Activated naive CD4-positive, alpha-beta T cell treated with anti-CD3 and anti-CD28 coated beads, Interleukin-2, amount 10 ng/mL, durations not matched to agents 7 days and 5 days (primary cell): ENCODE data around the gene STK40.

Experiments
- CTCF ChIA-PET: fragments of 350-600 bp; sonication (Branson Sonifier 250); formaldehyde crosslinking; loops from one replicate; lab custom pipeline; 2021; ENCODE audit warnings: antibody characterized with exemption; lab: Charles Lee
- DNase-seq: peaks from one replicate; pipeline ENCODE4 v3.0.0-alpha.2; 2020
- H3K27ac Mint-ChIP-seq: one replicate; pipeline ENCODE4 v1.8.0; 2021; ENCODE audit warnings: mild to moderate bottlenecking, moderate library complexity, mixed read lengths
- H3K27me3 Mint-ChIP-seq: one replicate; pipeline ENCODE4 v1.8.0; 2021; ENCODE audit warnings: mild to moderate bottlenecking, mixed read lengths
- H3K36me3 Mint-ChIP-seq: one replicate; pipeline ENCODE4 v1.8.0; 2021; ENCODE audit warnings: mixed read lengths
- H3K4me1 Mint-ChIP-seq: one replicate; pipeline ENCODE4 v1.8.0; 2021; ENCODE audit warnings: mixed read lengths
- H3K4me3 Mint-ChIP-seq: one replicate; pipeline ENCODE4 v1.8.0; 2021; ENCODE audit warnings: mild to moderate bottlenecking, moderate library complexity, mixed read lengths
- H3K9me3 Mint-ChIP-seq: one replicate; pipeline ENCODE4 v1.8.0; 2021; ENCODE audit warnings: mixed read lengths

STK40 gene

GRCh38 chr1:36322786-36323635 lies 62.7 kb downstream of the STK40 start:
- Mint-ChIP-seq H3K9me3 (no peaks in the 10 kb centered on the region), H3K27me3 (peaks cover 62% of the 10 kb centered on the region), H3K4me1 (peaks cover 44% of the 10 kb centered on the region), H3K27ac (no peak overlapping the region), H3K36me3 (peaks cover 7% of the 10 kb centered on the region), H3K4me3 (peak overlapping the region; percentile 69)
- CTCF ChIA-PET, result interaction anchor here (0.6 to 1.8 kb wide), 5 partner anchors 20 to 173 kb away, joined by 3 to 5 read pairs (median 3); partner anchors contain the start of gene TRAPPC3
- DNase-seq, result peak; percentile 61

DNA sequence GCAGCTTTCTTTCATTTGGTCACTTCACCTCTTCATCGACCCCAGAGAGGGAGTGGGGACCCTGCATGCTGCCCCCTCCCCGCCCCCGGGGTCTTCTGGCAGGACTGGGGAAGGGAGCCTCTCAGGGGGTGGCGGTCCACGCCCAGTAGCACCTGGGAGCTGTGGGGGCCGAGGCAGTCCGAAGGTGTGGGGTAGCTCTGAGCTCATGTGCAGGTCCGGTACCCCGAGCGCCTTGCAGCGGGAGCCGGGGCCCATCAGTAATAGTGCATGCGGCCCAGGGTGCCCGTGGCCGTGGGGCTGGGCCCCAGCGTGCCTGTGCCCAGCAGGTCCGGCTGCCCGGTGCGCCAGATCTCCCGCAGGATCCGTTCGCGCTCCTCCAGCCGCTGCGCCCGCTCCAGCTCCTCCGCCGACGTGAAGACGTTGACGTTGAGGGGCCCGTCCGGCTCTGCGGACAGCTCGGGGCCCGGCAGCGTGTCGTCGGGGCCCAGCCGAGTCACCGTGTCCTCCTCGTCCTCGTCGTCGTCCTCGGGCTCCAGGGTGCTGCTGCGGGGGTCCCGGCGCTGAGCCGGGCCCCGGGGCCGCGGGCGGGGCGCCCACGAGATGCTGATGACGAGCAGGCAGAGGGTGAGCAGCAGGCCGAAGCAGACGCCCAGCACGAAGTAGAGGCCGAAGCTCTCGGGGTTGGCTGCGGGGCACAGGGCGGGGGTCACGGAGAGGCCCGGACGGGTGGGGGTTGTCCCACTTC lies 63.5 kb downstream of the STK40 start:
- Mint-ChIP-seq H3K9me3 (no peaks in the 10 kb centered on the region), H3K4me1 (peaks cover 38% of the 10 kb centered on the region), H3K4me3 (peak overlapping the region; percentile 69), H3K36me3 (peaks cover 7% of the 10 kb centered on the region), H3K27me3 (peaks cover 55% of the 10 kb centered on the region), H3K27ac (no peak overlapping the region)
- DNase-seq, result no peak
- CTCF ChIA-PET, result interaction anchor here (1.5 kb wide), 1 partner anchor 65 kb away, joined by 3 read pairs; no protein-coding TSS in a partner anchor

DNA sequence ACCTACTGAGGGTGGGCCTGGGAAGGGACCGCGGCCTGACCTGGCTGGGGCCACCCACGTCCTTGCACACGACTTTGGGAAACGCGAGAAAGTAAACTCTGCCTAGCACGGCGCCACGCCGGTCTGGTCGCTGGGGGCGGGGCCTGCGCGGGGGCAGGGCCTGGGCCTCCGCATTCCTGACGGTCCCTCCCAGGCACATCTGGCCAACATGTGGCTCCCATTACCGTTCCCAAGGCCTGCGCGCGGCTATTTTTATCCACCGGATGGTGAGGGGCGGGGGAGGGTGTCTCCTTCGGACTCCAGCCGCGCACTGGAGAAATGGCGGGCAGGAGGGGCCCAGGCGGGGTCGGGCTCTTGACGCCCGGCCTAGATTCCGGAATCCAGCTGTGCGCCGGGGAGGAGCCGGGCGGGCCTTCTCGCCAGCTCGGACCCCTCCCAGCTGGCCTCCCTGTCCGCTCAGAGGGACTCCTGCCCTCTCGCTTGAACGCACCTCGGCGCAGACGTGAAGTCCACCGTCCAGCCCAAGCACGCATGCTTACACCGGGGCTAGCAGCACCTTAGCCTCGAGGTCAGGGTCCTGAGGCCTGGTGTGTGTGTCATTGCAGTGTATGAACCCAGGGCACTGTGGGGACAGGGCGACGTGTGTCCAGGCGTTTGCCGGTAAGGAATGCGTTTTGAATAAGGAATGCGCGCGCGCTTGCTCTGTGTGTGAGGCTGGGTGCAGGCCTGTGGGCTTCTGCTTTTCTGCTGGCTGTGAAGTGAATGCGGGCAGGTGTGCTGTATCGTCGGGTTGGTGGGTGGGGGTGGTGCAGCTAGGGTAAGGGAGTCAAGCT lies 64.4 kb downstream of the STK40 start:
- Mint-ChIP-seq H3K9me3 (no peaks in the 10 kb centered on the region), H3K27me3 (peaks cover 48% of the 10 kb centered on the region), H3K4me3 (peak overlapping the region; percentile 38), H3K36me3 (peaks cover 7% of the 10 kb centered on the region), H3K4me1 (peaks cover 29% of the 10 kb centered on the region), H3K27ac (no peak overlapping the region)
- CTCF ChIA-PET, result interaction anchor here (1.5 kb wide), 2 partner anchors 15 to 66 kb away, joined by 3 read pairs; partner anchors contain the start of gene SH3D21
- peak; percentile 45 for DNase-seq

DNA sequence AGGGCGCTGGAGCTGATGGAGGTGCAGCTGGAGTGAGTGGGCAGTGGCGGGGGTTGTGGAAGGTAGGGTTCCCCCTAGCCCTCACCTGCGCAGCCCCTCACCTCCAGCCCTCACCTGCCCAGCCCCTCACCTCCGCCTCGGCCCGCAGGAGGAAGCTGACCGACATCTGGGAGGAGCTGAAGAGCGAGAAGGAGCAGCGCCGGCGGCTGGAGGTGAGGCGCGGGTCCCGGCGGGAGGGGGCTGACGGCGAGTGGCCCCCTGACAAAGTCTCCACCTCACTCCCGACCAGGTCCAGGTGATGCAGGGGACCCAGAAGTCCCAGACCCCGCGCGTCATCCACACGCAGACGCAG lies 65.0 kb downstream of the STK40 start:
- H3K4me3 Mint-ChIP-seq, result peak overlapping the region; percentile 26
- peak overlapping the region; percentile 19 for H3K27ac Mint-ChIP-seq
- CTCF ChIA-PET, result interaction anchor here (1.5 kb wide), 1 partner anchor 14 kb away, joined by 3 read pairs; the partner anchor contains the start of gene SH3D21

GRCh38 chr1:36320291-36320761 lies 65.4 kb downstream of the STK40 start:
- Mint-ChIP-seq H3K27me3 (peaks cover 38% of the 10 kb centered on the region), H3K27ac (peak overlapping the region; percentile 19), H3K4me1 (peaks cover 29% of the 10 kb centered on the region), H3K36me3 (peaks cover 10% of the 10 kb centered on the region), H3K4me3 (peak overlapping the region; percentile 26), H3K9me3 (no peaks in the 10 kb centered on the region)
- CTCF ChIA-PET, result interaction anchor here (1.5 kb wide), 1 partner anchor 14 kb away, joined by 3 read pairs; the partner anchor contains the start of gene SH3D21
- no peak for DNase-seq

More for the DNA sequence above, 65.0 kb downstream of the STK40 start:
- H3K36me3 Mint-ChIP-seq, result peaks cover 8% of the 10 kb centered on the region
- peaks cover 42% of the 10 kb centered on the region for H3K27me3 Mint-ChIP-seq
- peaks cover 29% of the 10 kb centered on the region for H3K4me1 Mint-ChIP-seq
- no peak for DNase-seq
- no peaks in the 10 kb centered on the region for H3K9me3 Mint-ChIP-seq

DNA sequence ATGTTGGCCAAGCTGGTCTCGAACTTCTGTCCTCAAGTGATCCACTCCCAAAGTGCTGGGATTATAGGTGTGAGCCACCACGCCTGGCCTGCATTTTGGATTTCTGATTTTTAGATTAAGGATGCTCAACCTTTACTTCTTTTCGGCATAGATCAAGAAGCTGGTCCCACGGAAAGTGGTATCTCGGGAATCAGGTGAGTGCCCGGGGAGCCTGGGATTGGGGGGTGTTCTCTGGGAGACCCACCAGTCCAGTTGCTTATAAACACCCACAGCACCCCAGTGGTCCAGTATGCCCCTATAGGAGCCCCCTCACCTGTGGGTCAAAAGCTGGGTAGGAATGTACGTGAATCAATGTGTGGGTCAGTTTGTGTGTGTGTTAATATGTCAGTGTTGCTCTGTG lies 76.3 kb downstream of the STK40 start:
- no peak for DNase-seq
- no peaks in the 10 kb centered on the region for H3K27me3 Mint-ChIP-seq
- H3K4me1 Mint-ChIP-seq, result peaks cover 27% of the 10 kb centered on the region
- H3K36me3 Mint-ChIP-seq, result peaks cover 9% of the 10 kb centered on the region
- CTCF ChIA-PET, result interaction anchor here (0.8 kb wide), 2 partner anchors 9 to 121 kb away, joined by 3 read pairs; no protein-coding TSS in a partner anchor
- H3K4me3 Mint-ChIP-seq, result no peak overlapping the region
- H3K9me3 Mint-ChIP-seq, result no peaks in the 10 kb centered on the region
- no peak overlapping the region for H3K27ac Mint-ChIP-seq

GRCh38 chr1:36307601-36308330 lies 78.0 kb downstream of the STK40 start:
- Mint-ChIP-seq H3K27me3 (no peaks in the 10 kb centered on the region), H3K36me3 (peaks cover 17% of the 10 kb centered on the region), H3K4me3 (peak overlapping the region; percentile 90), H3K27ac (no peak overlapping the region), H3K4me1 (peaks cover 34% of the 10 kb centered on the region), H3K9me3 (no peaks in the 10 kb centered on the region)
- CTCF ChIA-PET, result interaction anchor here (0.9 to 2.2 kb wide), 8 partner anchors 19 to 158 kb away, joined by 3 to 7 read pairs (median 3); partner anchors contain the start of gene TRAPPC3
- DNase-seq, result no peak

GRCh38 chr1:36306902-36307456 lies 78.7 kb downstream of the STK40 start:
- H3K4me3 Mint-ChIP-seq, result peak overlapping the region; percentile 90

GRCh38 chr1:36306210-36306901 lies 79.4 kb downstream of the STK40 start, which contains the start of gene SH3D21:
SH3D21 (plus strand) TSS chr1:36306368; CDS start chr1:36306421, 53 bp downstream.
- peak; percentile 70 for DNase-seq
- Mint-ChIP-seq H3K36me3 (peaks cover 22% of the 10 kb centered on the region), H3K4me3 (peak within 1 kb of the TSS; percentile 90), H3K9me3 (no peaks in the 10 kb centered on the region), H3K27ac (peak within 1 kb of the TSS; percentile 85), H3K4me1 (peaks cover 34% of the 10 kb centered on the region), H3K27me3 (no peaks in the 10 kb centered on the region)
- CTCF ChIA-PET, result interaction anchor here (0.6 to 2.2 kb wide), 17 partner anchors 10 to 157 kb away, joined by 3 to 7 read pairs (median 3); partner anchors contain the start of gene TRAPPC3

More at GRCh38 chr1:36306902-36307456, 78.7 kb downstream of the STK40 start:
- no peaks in the 10 kb centered on the region for H3K27me3 Mint-ChIP-seq
- H3K36me3 Mint-ChIP-seq, result peaks cover 19% of the 10 kb centered on the region
- H3K9me3 Mint-ChIP-seq, result no peaks in the 10 kb centered on the region
- H3K27ac Mint-ChIP-seq, result peak overlapping the region; percentile 85
- H3K4me1 Mint-ChIP-seq, result peaks cover 34% of the 10 kb centered on the region
- CTCF ChIA-PET, result interaction anchor here (0.9 to 2.2 kb wide), 15 partner anchors 9 to 157 kb away, joined by 3 to 7 read pairs (median 3); partner anchors contain the start of gene TRAPPC3
- DNase-seq, result peak; percentile 95

DNA sequence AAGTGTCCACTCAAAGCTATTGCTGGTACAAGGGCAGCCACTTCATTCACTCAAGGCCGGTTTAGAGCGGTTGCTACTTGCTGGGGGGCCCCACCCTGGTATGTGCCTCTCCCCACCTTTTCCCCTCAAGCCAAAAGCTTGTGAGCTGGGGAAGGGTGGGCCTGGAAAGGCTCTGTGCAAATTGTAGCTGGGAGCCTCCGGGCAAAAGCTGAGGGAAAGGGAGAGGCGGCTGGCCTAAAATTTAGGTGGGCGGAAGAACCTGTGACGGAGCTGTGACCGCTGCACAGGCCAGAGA lies 79.9 kb downstream of the STK40 start:
- Mint-ChIP-seq H3K27ac (no peak overlapping the region), H3K27me3 (no peaks in the 10 kb centered on the region), H3K36me3 (peaks cover 26% of the 10 kb centered on the region), H3K4me1 (peaks cover 34% of the 10 kb centered on the region), H3K4me3 (peak overlapping the region; percentile 90), H3K9me3 (no peaks in the 10 kb centered on the region)
- DNase-seq, result no peak
- CTCF ChIA-PET, result interaction anchor here (1.0 to 2.2 kb wide), 11 partner anchors 10 to 156 kb away, joined by 3 to 7 read pairs (median 4); partner anchors contain the start of gene TRAPPC3

DNA sequence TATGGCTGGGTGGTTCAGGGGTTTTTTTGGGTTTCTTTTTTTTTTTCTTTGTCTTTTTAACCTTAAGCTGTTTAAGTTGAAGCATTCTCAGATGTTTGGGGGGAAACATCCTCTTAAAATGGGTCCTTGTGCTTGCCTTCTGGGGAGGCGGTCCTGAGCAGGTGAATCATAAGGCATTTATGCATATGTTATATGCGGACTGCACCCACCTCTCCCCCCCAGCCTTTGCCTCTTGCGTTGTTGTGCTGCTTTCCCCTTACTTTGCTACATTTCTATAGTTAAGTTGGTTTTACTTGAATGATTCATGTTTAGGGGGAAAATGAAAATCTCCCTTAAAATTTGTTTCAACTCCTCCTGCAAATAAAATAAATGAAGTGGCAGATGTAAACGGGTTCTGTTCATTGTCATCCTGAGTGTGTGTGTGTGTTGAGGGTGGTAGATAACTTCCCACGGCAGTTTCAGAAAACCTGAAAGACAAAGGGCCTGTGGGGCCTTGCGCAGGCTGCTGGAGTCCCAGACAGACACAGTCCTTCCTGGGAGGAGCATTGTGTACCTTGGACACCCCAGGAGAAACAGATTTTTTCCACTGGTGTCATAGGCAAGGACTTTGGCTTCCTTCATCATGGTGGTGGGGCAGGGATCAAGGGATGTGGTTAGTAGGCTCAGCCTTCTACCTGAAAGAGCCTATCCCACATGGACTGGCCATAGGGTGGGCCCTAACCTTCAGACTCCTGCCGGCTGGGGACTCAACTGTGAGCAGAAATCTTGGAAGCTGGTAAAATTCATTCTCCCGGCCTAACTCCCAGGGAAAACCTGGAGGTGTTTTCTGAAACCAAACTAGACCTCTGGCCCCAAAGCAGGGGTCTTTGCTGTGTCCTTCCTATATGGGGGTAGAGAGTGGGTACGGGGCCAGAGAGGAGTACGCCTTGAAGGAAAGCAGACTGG lies 80.5 kb downstream of the STK40 start:
- Mint-ChIP-seq H3K27me3 (no peaks in the 10 kb centered on the region), H3K27ac (peak overlapping the region; percentile 39), H3K9me3 (no peaks in the 10 kb centered on the region), H3K4me1 (peaks cover 34% of the 10 kb centered on the region), H3K36me3 (peaks cover 30% of the 10 kb centered on the region), H3K4me3 (peak overlapping the region; percentile 90)
- CTCF ChIA-PET, result interaction anchor here (1.0 to 2.2 kb wide), 7 partner anchors 13 to 155 kb away, joined by 3 to 7 read pairs (median 5); partner anchors contain the start of gene TRAPPC3
- no peak for DNase-seq
